Measurements from ENCODE around the gene FAT4. TPM values are rescaled to one million over a fixed set of nuclear protein-coding genes. Genes with fewer than 3 reads are reported as not detected.

FAT4 gene
- total and polyA plus RNA-seq, 2 of the 4 experiments (the other 2 are of a cell fraction), result 6.8 to 37.5 TPM

DNA sequence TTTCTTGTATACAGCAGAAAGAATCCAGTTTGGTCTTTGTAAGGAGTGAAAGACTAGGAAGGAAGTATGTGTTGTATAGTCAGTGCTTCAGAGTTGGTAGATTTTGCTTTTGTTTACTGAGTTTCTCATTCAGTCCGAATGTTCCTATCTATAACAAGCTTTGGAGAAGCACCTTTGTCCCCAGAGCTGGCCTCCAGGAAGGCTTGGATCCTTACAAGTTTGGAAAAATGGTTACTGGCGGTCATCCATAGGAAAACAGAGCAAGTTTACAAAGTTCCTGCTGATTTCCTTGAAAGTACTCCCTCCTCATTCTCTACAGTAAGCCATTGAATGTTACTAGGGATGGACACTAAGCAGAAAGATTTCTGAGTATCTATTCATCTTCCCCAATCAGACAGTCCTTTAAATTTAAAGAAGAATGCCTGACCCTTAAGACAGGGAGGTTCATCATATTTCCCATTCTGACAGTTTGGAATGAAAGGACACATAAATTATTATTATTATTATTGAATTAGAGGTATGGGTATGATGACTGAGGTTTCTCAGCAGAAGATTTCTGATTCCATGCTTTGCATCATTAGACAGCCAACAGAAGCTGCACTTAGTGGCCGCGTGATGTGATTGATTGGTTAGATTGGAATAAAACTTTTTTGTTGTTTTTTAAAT is 35.8 kb downstream of the FAT4 start:
- H3K18ac ChIP-seq (ENCODE audit: low read depth, low read length), result no peak overlapping the region
- no peak overlapping the region for H4K8ac ChIP-seq (ENCODE audit: low read depth in 2 of 2, low read length in 2 of 2)
- H3K4me1 ChIP-seq (ENCODE audit: control insufficient read depth, insufficient read depth, low read length), result no peaks in the 10 kb centered on the region
- no peak overlapping the region for H4K91ac ChIP-seq (ENCODE audit: insufficient read depth, low read depth, low read length)
- POLR2A ChIA-PET (ENCODE audit: unreplicated experiment), result no interaction called here
- TF ChIP-seq CHD1 (IDR thresholded peaks at IDR 0.05; ENCODE audit: low read depth, low read length), result no peak
- TF ChIP-seq, protein P1, sequence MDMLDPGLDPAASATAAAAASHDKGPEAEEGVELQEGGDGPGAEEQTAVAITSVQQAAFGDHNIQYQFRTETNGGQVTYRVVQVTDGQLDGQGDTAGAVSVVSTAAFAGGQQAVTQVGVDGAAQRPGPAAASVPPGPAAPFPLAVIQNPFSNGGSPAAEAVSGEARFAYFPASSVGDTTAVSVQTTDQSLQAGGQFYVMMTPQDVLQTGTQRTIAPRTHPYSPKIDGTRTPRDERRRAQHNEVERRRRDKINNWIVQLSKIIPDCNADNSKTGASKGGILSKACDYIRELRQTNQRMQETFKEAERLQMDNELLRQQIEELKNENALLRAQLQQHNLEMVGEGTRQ (IDR thresholded peaks at IDR 0.05; ENCODE audit: low read depth, low read length), result no peak
- no peak for TF ChIP-seq POLR2A (IDR thresholded peaks at IDR 0.05; ENCODE audit: low read depth, low read length)
- no peak for TF ChIP-seq BHLHE40 (IDR thresholded peaks at IDR 0.05; ENCODE audit: low read depth, low read length)
- TF ChIP-seq RFX5 (IDR thresholded peaks at IDR 0.05; ENCODE audit: low read depth, low read length), result no peak
- no peak for TF ChIP-seq RCOR1 (IDR thresholded peaks at IDR 0.05; ENCODE audit: insufficient replicate concordance, low read length)
- TF ChIP-seq, protein P2, sequence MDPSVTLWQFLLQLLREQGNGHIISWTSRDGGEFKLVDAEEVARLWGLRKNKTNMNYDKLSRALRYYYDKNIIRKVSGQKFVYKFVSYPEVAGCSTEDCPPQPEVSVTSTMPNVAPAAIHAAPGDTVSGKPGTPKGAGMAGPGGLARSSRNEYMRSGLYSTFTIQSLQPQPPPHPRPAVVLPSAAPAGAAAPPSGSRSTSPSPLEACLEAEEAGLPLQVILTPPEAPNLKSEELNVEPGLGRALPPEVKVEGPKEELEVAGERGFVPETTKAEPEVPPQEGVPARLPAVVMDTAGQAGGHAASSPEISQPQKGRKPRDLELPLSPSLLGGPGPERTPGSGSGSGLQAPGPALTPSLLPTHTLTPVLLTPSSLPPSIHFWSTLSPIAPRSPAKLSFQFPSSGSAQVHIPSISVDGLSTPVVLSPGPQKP (IDR thresholded peaks at IDR 0.05; ENCODE audit: borderline replicate concordance, low read depth, low read length), result no peak
- TF ChIP-seq MAZ (IDR thresholded peaks at IDR 0.05; ENCODE audit: borderline replicate concordance, low read depth, low read length), result no peak
- H2AK5ac ChIP-seq (ENCODE audit: low read depth, low read length), result no peak overlapping the region
- no peaks in the 10 kb centered on the region for H3K9me1 ChIP-seq (ENCODE audit: insufficient read depth, low read length)
- H3K9ac ChIP-seq (ENCODE audit: low read depth, low read length), result no peak overlapping the region
- H2AK9ac ChIP-seq (replicated peaks; ENCODE audit: low read depth, low read length, poor library complexity), result no peak overlapping the region
- ATAC-seq (ENCODE audit: low read depth), result no peak
- dilution Hi-C loops (cut with HindIII; ENCODE audit: low sequenced_read_pairs, unreplicated experiment) (no loop called here), intact Hi-C loops (cut with micrococcal nuclease) (no loop called here), in situ Hi-C loops (cut with MboI; ENCODE audit: low sequenced_read_pairs) (no loop called here)
- H3K79me1 ChIP-seq (ENCODE audit: low read depth in 1 of 2, low read length in 2 of 2), result peaks cover 0 to 8% of the 10 kb centered on the region in 2 experiments; a peak in 2 of 4 replicates
- no peaks in the 10 kb centered on the region for H3K36me3 ChIP-seq (ENCODE audit: control insufficient read depth, insufficient read depth, low read length)
- no peak for DNase-seq
- no peak overlapping the region for H3K4ac ChIP-seq (ENCODE audit: low read depth, low read length)
- H2BK20ac ChIP-seq (ENCODE audit: low read depth, low read length), result no peak overlapping the region
- no peak overlapping the region for H2AFZ ChIP-seq (replicated peaks; ENCODE audit: low read length, poor library complexity)
- no peak overlapping the region for H3K4me2 ChIP-seq (ENCODE audit: low read depth, low read length)
- no peak overlapping the region for H3K14ac ChIP-seq (replicated peaks; ENCODE audit: low read depth, low read length)
- no peak overlapping the region for H3K56ac ChIP-seq (ENCODE audit: extremely low read depth, insufficient read depth, low read length)
- no peak overlapping the region for H2BK5ac ChIP-seq (ENCODE audit: low read depth, low read length, poor library complexity, severe bottlenecking)
- H3K27ac ChIP-seq (ENCODE audit: insufficient read depth, low read length), result no peak overlapping the region
- H3K27me3 ChIP-seq (ENCODE audit: control insufficient read depth, insufficient read depth, low read length), result no peaks in the 10 kb centered on the region
- no TSS peak for BruUV-seq (replicated peaks)
- no peak overlapping the region for H2BK120ac ChIP-seq (ENCODE audit: low read depth, low read length)
- no peak overlapping the region for H3K23ac ChIP-seq (ENCODE audit: low read depth, low read length)
- H4K20me1 ChIP-seq (ENCODE audit: insufficient read depth, low read length), result no peaks in the 10 kb centered on the region
- CTCF ChIA-PET, result no interaction called here
- no peak overlapping the region for H2BK15ac ChIP-seq (ENCODE audit: low read depth, low read length)
- H4K5ac ChIP-seq (ENCODE audit: low read depth, low read length), result no peak overlapping the region
- H3K4me3 ChIP-seq (ENCODE audit: insufficient read depth, low read depth, low read length), result no peak overlapping the region
- WGBS, 2 experiments (ENCODE audit: extremely low coverage in 2 of 2, insufficient read length in 1 of 2), result no CpG with 5 or more reads among the region's 4 CpGs
- no peaks in the 10 kb centered on the region for H3K9me3 ChIP-seq (ENCODE audit: control insufficient read depth, insufficient read depth, low read length)
